NCI-H1417 (cell line): ENCODE measurements around the gene DNAAF9.
A peak's percentile ranks its signal among the peaks of the same experiment; 100 is the strongest.
"Not testable (repeated sequence)": the region's sequence is repeated elsewhere in the genome, so short reads cannot be mapped to it uniquely, and the experiment has no call there.

ENCODE experiments used
- DNase-seq, 3 experiments: peaks; one replicate each; lab custom pipeline; 2025; lab: John Stamatoyannopoulos, UW

Gene DNAAF9

GRCh38 chr20:3407040-3407770, at the start of gene DNAAF9:
Gene DNAAF9, minus strand, starts transcription at chr20:3407669. Its CDS starts 112 bp downstream, at chr20:3407557.
- peak; percentile 62 to 85 (median 83) for DNase-seq

GRCh38 chr20:3456648-3457047, 49.2 kb upstream of the DNAAF9 start:
- DNase-seq = no peak

- DNase-seq = no peak
Observed at GRCh38 chr20:3454831-3455230, 47.4 kb upstream of the DNAAF9 start.

GRCh38 chr20:3452690-3453089, 45.2 kb upstream of the DNAAF9 start:
- no peak for DNase-seq

GRCh38 chr20:3452136-3452535, 44.7 kb upstream of the DNAAF9 start:
- no peak for DNase-seq

GRCh38 chr20:3449319-3449718, 41.9 kb upstream of the DNAAF9 start:
- no peak for DNase-seq

GRCh38 chr20:3447321-3447720, 39.9 kb upstream of the DNAAF9 start:
- DNase-seq = no peak

GRCh38 chr20:3446779-3447178, 39.3 kb upstream of the DNAAF9 start:
- no peak for DNase-seq

GRCh38 chr20:3436864-3437574, 29.6 kb upstream of the DNAAF9 start:
- DNase-seq = no peak

GRCh38 chr20:3434232-3434631, 26.8 kb upstream of the DNAAF9 start:
- DNase-seq = no peak

- no peak for DNase-seq
Observed at GRCh38 chr20:3433744-3434143, 26.3 kb upstream of the DNAAF9 start.

- no peak for DNase-seq
Observed at GRCh38 chr20:3432844-3433243, 25.4 kb upstream of the DNAAF9 start.

- no peak for DNase-seq
Observed at GRCh38 chr20:3431109-3431508, 23.6 kb upstream of the DNAAF9 start.

- no peak for DNase-seq
Observed at GRCh38 chr20:3430376-3431069, 23.1 kb upstream of the DNAAF9 start.

GRCh38 chr20:3426766-3427165, 19.3 kb upstream of the DNAAF9 start:
- DNase-seq = not testable (repeated sequence)

GRCh38 chr20:3423126-3423525, 15.7 kb upstream of the DNAAF9 start:
- no peak for DNase-seq

GRCh38 chr20:3421985-3422384, 14.5 kb upstream of the DNAAF9 start:
- DNase-seq = no peak

GRCh38 chr20:3420211-3420707, 12.8 kb upstream of the DNAAF9 start:
- DNase-seq = peak in 2 of 3 experiments; percentile 12 to 78

GRCh38 chr20:3418161-3418560, 10.7 kb upstream of the DNAAF9 start:
- not testable (repeated sequence) for DNase-seq

GRCh38 chr20:3414122-3414521, 6.7 kb upstream of the DNAAF9 start:
- DNase-seq = no peak

GRCh38 chr20:3413393-3413889, 6.0 kb upstream of the DNAAF9 start:
- no peak for DNase-seq

GRCh38 chr20:3412600-3413392, 5.3 kb upstream of the DNAAF9 start:
- DNase-seq = no peak
